Femur (tissue), 1 donor: ENCODE data around the gene GPR32.

ENCODE experiments used
- DNase-seq: peaks from one replicate; pipeline ENCODE4 v3.0.0-alpha.2; 2017

GPR32 gene

GRCh38 chr19:50784710-50785109 is 14.4 kb downstream of the GPR32 start:
- DNase-seq = no peak

GRCh38 chr19:50785329-50785728 is 15.1 kb downstream of the GPR32 start:
- no peak for DNase-seq

- no peak for DNase-seq
Measured at GRCh38 chr19:50790396-50790795, 20.1 kb downstream of the GPR32 start, which contains the start of gene ACP4. ACP4 (plus strand) TSS chr19:50790415; CDS start chr19:50790415, 0 bp downstream.

GRCh38 chr19:50790922-50791467 is 20.7 kb downstream of the GPR32 start:
- no peak for DNase-seq

GRCh38 chr19:50791594-50792271 is 21.5 kb downstream of the GPR32 start:
- DNase-seq = no peak

- DNase-seq = no peak
Measured at GRCh38 chr19:50792272-50793250, 22.3 kb downstream of the GPR32 start.

GRCh38 chr19:50793558-50794065 is 23.3 kb downstream of the GPR32 start:
- DNase-seq = no peak

GRCh38 chr19:50794074-50794875 is 24.0 kb downstream of the GPR32 start:
- DNase-seq = no peak

GRCh38 chr19:50794876-50795663 is 24.8 kb downstream of the GPR32 start:
- DNase-seq = no peak

GRCh38 chr19:50795664-50796073 is 25.4 kb downstream of the GPR32 start:
- no peak for DNase-seq

GRCh38 chr19:50796128-50796633 is 25.9 kb downstream of the GPR32 start:
- no peak for DNase-seq

- DNase-seq = no peak
Measured at GRCh38 chr19:50796634-50797428, 26.6 kb downstream of the GPR32 start.

- no peak for DNase-seq
Measured at GRCh38 chr19:50797429-50797780, 27.1 kb downstream of the GPR32 start.

- DNase-seq = no peak
Measured at GRCh38 chr19:50797781-50798658, 27.8 kb downstream of the GPR32 start.

GRCh38 chr19:50798659-50799546 is 28.6 kb downstream of the GPR32 start:
- DNase-seq = no peak

- no peak for DNase-seq
Measured at GRCh38 chr19:50799547-50799851, 29.2 kb downstream of the GPR32 start.

- DNase-seq = no peak
Measured at GRCh38 chr19:50801107-50801506, 30.8 kb downstream of the GPR32 start.

- peak; percentile 41 for DNase-seq
Measured at GRCh38 chr19:50803633-50804419, 33.6 kb downstream of the GPR32 start.
